PC-9 (cell line): Measurements from ENCODE around the gene LYZL6.

Experiments used
- CTCF ChIP-seq: fragments of 200-600 bp; sonication (generic); conservative IDR thresholded peaks from 2 replicates; pipeline ENCODE4 v1.6.1; 2017; ENCODE audit warnings: mixed run types, antibody characterized with exemption, mild to moderate bottlenecking, moderate library complexity
- EZH2 ChIP-seq: fragments of 200-600 bp; sonication (generic); IDR thresholded peaks from 2 replicates; pipeline ENCODE4 v1.8.0; 2017; ENCODE audit warnings: antibody characterized with exemption, low read depth

- TF ChIP-seq CTCF, result no peak
- TF ChIP-seq EZH2, result no peak
Measured at GRCh38 chr17:35991075-35991474, 47.6 kb upstream of the LYZL6 start.
